NOMO-1 treated with DMSO at 0.1 percent for 48 hours (cell line): ENCODE results near the gene DAB1.

ENCODE experiments used
- DNase-seq: peaks from one replicate; lab custom pipeline; 2025; ENCODE audit not compliant: unreplicated experiment; lab: John Stamatoyannopoulos, UW

Gene DAB1

DNA sequence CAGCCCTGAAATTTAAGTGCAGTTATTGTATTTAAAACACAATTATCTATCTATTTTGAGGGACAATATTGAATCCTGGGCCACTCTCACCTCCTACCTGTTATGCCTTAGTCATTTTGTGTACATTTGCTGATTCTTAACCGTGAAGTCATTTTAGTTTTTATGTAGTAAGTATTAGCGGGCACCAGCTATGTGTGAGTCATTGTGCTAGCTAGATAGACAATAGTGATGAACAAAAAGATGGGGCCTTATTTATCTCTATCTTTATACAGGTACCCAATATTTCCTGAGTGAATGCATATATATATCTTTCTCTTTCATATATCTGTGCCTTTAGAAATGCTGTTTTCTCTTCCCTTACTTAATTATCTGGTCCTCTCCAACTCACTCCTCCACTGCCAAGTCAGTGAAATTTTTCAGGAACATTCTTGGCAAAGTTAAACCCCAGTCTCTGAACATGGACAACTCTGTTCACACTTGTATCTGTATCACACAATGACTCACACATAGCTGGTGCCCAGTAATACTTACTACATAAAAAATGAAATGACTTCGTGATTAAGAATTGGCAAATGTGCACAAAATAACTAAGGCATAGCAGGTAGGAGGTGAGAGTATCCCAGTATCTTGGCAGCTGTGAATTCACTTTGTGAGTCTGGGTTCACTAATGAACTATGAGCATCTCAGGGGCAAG lies 292.0 kb downstream of the DAB1 start:
- DNase-seq, result no peak

- no peak for DNase-seq
These were observed 292.6 kb downstream of the DAB1 start for GRCh38 chr1:57131257-57131656.

- DNase-seq, result no peak
These were observed 294.0 kb downstream of the DAB1 start for GRCh38 chr1:57129865-57130264.

GRCh38 chr1:57127976-57128375 lies 295.9 kb downstream of the DAB1 start:
- no peak for DNase-seq

DNA sequence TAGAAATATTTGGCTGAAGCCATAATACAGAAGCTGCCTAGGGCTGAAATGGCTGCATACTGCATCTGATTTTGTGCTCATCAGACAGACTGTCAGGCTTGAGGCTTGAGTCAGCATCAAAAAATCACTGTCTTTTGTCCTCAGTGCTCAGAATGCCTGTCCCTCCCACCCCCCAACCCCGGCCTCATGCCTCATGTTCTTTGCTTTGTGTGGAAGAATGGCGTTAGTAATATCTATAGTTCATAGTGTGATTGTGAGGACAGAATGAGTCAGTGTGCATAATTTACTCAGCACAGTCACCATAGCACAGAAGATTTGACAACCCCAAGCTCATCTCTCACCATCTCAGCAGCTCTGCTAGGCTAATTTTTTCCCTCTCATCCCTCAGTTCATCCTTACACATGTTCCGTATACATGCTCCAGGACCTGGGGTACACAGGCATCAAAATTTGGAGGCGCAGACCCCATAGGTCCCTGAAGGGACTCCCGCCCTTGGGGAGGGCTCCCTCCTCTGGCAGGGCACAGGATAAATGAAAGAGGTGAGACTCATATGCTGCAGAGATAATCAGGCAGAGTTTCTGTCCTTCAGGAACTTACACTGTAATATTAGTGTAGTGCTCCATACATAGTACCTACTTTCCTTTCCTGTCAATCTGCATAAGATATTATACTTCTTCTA lies 299.0 kb downstream of the DAB1 start:
- DNase-seq, result no peak

DNA sequence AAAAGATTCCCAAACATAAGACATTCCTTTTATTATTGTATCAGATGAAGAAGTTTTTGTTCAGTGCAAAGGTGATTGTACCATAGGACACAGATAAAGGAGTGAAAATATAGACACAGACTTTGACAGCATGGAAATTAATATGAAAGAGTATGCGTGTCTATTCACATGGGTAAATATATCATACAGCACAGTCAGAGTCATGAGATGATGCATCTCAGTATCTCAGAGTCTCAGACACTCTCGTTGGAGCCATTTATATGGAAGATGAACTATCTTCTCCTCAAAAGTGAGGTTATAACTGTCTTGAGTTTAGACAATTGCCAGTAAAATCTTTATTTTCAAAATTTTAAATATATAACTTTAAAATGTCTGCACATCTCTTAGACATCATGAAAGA lies 299.7 kb downstream of the DAB1 start:
- no peak for DNase-seq

DNA sequence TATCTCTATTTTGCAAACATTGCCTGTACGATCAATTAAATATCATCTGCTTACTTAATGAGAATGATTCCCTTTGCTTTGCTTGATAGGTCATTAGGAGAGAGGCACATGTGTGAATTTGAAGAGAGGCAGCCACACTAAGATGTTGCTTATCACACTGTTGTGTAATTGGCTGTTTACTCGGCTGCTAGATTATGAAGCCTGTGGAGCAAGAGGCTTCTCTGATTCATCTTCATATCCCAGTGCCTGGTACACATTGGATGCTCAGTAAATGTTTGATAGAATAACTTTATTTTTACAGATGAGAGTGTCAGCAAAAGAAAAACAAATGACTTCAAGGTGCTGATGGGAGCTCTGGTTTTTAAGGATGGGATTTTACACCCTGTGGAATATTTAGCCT lies 301.8 kb downstream of the DAB1 start:
- DNase-seq, result no peak

DNA sequence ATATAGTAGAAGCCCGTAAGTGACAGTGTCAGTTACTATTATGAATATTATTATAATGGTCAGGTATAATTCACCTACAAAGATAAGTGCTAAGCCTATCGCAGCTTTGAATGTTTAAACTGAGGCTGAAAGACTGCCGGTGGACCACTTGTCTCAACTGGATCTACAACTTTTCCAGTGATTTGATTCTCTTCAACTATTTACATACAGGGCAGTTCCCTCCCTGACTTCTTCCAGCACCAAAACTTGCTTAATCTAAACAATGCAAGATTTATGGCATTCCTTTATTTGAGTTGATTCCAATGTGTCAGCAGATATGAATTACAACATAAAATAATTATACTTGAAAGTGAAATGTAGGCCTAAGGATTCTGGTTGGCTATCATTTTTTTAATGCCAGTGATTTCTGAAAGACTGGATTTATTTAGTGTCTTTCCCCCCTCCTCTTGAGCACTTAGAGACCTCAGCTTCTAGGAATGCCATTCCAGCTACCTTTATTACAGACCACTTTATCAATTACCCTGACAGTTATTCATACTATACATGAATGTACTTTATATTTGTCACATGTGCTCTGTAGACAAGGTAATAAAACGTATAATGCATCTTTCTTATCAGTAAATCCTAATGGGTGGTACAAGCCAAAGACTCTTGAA lies 304.8 kb downstream of the DAB1 start:
- no peak for DNase-seq

GRCh38 chr1:57117753-57118152 lies 306.1 kb downstream of the DAB1 start:
- no peak for DNase-seq

- no peak for DNase-seq
These were observed 307.0 kb downstream of the DAB1 start for GRCh38 chr1:57116871-57117270.

GRCh38 chr1:57115030-57115614 lies 308.7 kb downstream of the DAB1 start:
- DNase-seq, result no peak

GRCh38 chr1:57112148-57112547 lies 311.7 kb downstream of the DAB1 start:
- no peak for DNase-seq

DNA sequence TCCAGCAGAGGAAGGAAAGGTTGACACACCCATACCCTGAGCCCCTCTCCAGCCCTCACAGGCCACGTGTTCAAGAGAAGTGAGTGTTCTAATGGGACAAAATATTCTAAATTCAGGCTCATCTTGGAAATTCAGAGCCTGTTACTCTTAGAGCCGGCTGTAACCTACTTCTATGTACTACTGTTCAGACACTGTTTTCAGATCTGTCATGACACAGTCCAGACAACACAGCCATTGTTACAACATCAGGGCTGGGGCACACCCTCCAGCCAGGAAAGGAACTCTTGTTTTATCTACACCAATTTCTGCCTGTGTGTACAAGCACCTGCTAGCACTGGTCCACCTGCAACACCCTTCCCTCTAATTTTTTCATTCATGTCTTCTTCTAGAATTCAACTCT lies 312.7 kb downstream of the DAB1 start:
- DNase-seq, result no peak

- no peak for DNase-seq
These were observed 314.0 kb downstream of the DAB1 start for GRCh38 chr1:57109883-57110282.

- no peak for DNase-seq
These were observed 314.6 kb downstream of the DAB1 start for GRCh38 chr1:57109247-57109646.

DNA sequence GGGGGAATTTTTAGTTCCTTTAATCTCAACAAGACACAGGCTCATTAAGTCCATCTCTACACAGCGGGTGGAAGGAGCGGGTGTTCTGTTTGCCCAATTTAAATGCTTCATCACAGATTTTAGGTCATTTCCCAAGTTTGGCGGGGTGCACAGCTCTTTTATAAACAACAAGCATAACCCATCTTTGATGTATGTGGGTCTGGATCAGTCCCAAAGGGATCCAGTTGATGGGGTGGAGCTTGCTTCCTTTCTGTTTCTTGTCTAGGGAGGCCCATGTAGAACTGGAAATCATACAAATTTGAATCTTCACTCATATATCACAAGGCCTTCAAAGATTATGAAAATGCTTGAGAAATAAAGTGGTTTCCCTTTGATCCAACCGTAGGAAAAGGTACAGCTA lies 317.6 kb downstream of the DAB1 start:
- DNase-seq, result no peak

GRCh38 chr1:57102561-57103326 lies 321.1 kb downstream of the DAB1 start:
- no peak for DNase-seq

GRCh38 chr1:57101209-57101608 lies 322.7 kb downstream of the DAB1 start:
- DNase-seq, result no peak

- DNase-seq, result no peak
These were observed 329.1 kb downstream of the DAB1 start for GRCh38 chr1:57094749-57095148.

- no peak for DNase-seq
These were observed 330.7 kb downstream of the DAB1 start for GRCh38 chr1:57093122-57093521.

DNA sequence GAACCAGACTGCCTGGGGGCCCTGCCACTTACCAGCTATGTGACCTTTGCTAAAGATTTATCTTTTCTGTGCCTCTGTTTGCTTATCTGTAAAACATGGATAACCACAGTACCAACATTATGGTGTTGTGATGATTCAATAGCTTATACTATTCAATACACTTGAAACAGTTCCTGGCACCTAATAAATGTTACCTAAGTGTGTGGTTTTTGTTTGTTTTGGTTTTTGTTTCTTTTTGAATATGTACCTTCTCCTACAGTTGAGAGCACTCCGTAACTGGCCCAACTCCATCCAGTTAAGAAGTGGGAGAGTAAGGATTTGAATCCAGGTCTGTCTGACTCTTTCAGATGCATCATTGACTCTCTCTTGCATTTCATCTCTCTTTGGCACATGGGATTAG lies 332.2 kb downstream of the DAB1 start:
- DNase-seq, result no peak
